Stimulated activated CD4-positive, alpha-beta T cell treated with anti-CD3 and anti-CD28 coated beads, TNF-alpha, amount 100 ng/mL, for 48 hours (primary cell): Measurements from ENCODE around the gene EPHA3.

Experiments used
- DNase-seq, 3 donors: peaks; one replicate each; pipeline ENCODE4 v3.0.0-alpha.2; 2020; ENCODE audit warnings: low read depth in 3 of 3

The EPHA3 gene

GRCh38 chr3:89145995-89146394, 38.6 kb downstream of the EPHA3 start:
- no peak for DNase-seq

GRCh38 chr3:89154416-89154815, 47.0 kb downstream of the EPHA3 start:
- no peak for DNase-seq

- DNase-seq, result no peak
Observed at GRCh38 chr3:89155811-89156210, 48.4 kb downstream of the EPHA3 start.

- DNase-seq, result no peak
Observed at GRCh38 chr3:89157575-89157974, 50.2 kb downstream of the EPHA3 start.

GRCh38 chr3:89159605-89160004, 52.2 kb downstream of the EPHA3 start:
- no peak for DNase-seq

- DNase-seq, result no peak
Observed at GRCh38 chr3:89164774-89165173, 57.4 kb downstream of the EPHA3 start.

- no peak for DNase-seq
Observed at GRCh38 chr3:89165636-89166263, 58.3 kb downstream of the EPHA3 start.

GRCh38 chr3:89171687-89172545, 64.5 kb downstream of the EPHA3 start:
- DNase-seq, result no peak

- no peak for DNase-seq
Observed at GRCh38 chr3:89173546-89173945, 66.1 kb downstream of the EPHA3 start.

GRCh38 chr3:89179355-89180001, 72.1 kb downstream of the EPHA3 start:
- no peak for DNase-seq

GRCh38 chr3:89180334-89180733, 72.9 kb downstream of the EPHA3 start:
- DNase-seq, result no peak

- DNase-seq, result no peak
Observed at GRCh38 chr3:89182056-89182455, 74.6 kb downstream of the EPHA3 start.

- no peak for DNase-seq
Observed at GRCh38 chr3:89184151-89184995, 77.0 kb downstream of the EPHA3 start.

GRCh38 chr3:89186456-89186855, 79.0 kb downstream of the EPHA3 start:
- DNase-seq, result no peak

GRCh38 chr3:89198591-89198990, 91.2 kb downstream of the EPHA3 start:
- no peak for DNase-seq

GRCh38 chr3:89212619-89213018, 105.2 kb downstream of the EPHA3 start:
- DNase-seq, result no peak

- DNase-seq, result no peak
Observed at GRCh38 chr3:89216016-89216739, 108.8 kb downstream of the EPHA3 start.

GRCh38 chr3:89217148-89217685, 109.8 kb downstream of the EPHA3 start:
- DNase-seq, result no peak

GRCh38 chr3:89221924-89222323, 114.5 kb downstream of the EPHA3 start:
- no peak for DNase-seq

- DNase-seq, result no peak
Observed at GRCh38 chr3:89223188-89223587, 115.8 kb downstream of the EPHA3 start.

- DNase-seq, result no peak
Observed at GRCh38 chr3:89227218-89227617, 119.8 kb downstream of the EPHA3 start.
